Measurements from ENCODE around the gene ACKR3.

ACKR3 gene

DNA sequence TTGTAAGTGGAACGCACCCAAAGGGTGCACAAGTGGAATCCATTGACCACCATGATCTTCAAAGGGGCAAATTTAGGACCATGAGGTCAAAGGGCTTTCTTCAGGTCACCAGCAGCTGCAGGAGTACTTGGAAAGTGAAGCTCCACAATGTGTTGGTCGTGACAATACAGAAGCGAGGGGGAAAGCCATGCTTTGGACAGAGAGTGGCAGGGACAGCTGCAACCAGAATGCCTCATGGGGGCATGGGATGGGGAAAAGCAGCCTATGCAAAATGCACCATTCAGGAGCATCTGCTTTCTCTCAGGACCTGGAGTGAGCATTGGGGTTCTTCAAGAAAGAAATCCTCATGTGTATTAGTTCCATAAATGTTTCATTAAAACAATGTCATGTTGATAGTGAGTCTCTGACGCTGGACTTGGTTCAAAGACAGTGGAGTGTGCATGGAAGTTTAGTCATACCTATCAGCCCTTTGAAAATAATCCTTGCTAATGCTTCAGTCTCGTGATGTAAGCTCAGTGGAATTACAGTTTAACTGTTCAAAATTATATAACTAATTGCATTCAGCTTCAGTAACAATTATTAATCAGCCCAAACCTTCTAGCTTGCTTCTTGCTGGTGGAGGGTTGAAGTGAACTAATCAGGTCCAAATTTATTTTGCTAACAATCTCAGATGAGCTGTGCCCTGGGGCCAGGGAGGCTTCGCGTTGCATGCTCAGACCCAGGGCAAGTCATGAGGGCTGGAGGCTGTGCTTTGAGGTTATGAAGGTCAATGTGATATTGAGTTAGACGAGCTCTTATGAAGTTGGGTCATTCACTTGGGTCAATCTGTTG lies 41.6 kb downstream of the ACKR3 start:
- DNase-seq (ENCODE audit: low read depth in 3 of 3) = no peak

DNA sequence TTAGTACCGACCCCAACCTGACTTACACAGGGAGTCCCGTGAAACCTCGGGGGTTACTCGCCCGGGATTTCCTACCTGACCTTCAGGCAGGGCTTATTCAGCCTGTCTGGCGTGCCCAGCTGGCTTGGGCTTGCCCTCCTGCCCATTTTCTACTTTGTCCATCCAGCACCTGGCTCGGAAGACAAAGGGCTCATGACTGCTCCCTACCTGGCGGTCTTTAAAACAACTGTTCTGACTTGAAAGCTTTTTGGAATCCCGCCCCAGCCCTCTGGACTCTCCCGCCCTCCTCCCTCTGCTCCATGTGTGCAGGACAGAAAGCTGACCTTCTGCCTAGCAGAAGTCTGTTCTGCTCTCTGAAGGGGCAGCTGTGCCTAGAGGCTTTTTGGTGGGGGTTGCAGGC lies 43.1 kb downstream of the ACKR3 start:
- no peak for DNase-seq (ENCODE audit: low read depth in 3 of 3)

- DNase-seq (ENCODE audit: low read depth in 3 of 3) = no peak
Observed at GRCh38 chr2:236613612-236614011, 44.0 kb downstream of the ACKR3 start.

DNA sequence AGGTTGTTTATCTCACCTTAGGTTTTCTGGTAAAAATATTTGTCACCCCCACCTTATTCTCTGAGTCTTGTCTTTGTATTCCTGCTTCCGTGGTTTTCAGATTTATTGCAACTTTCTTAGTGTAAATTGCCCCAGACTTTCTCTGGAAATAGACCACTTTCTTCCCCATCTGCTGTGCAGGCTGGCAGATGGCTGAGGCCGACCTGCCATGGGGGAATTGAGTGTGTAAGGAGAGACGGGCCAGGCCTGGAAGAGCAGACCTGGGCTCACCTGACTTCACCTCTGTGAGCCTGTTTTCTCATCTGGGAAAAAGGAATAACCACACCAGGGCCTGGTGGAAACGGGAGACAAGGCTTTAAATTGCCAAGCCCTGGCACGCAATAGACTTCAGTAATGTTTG lies 44.9 kb downstream of the ACKR3 start:
- DNase-seq (ENCODE audit: low read depth in 3 of 3) = no peak

GRCh38 chr2:236616031-236616430 lies 46.4 kb downstream of the ACKR3 start:
- no peak for DNase-seq (ENCODE audit: low read depth in 3 of 3)

DNA sequence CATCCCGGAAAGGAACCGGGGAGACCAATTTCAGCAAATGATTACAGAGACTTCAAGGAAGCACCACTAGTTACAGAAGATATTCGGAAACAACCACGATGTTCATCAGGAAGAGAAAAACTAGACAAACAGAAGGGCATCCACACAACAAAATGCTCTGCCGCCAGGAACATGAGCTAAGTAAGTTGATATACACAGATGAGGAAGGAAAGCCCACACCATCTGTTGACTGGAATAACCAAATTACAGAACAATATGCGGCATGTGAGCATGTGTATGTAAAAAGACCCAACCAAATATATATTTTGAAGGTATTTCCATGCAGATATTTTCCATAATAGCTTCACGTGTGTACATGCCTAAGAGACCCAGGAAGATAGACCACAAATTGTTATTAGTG lies 47.0 kb downstream of the ACKR3 start:
- no peak for DNase-seq (ENCODE audit: low read depth in 3 of 3)

DNA sequence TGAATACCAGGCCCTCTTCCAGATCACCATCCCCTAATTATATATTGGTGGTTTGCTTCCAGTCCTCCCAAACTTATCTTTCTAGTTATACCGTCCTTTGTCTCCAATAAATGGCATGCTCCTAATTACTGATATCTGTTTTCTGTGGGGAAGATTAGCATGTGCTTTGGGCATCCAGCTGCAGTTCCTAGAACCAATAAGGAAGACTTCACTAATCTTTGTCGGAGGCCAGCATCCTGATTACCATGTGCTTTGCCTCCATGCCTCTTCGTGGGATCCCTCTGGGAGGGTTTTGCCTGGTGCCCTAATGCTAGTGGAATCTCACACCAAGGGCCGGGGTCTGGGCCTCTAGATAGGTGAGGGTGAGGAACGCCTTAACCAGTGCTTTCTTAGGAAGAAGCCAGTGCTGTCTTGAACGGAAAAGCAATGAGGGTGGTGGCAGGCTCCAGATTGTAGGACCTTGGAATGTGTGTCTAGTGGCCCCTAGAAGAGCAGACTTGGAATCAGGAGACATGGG lies 47.7 kb downstream of the ACKR3 start:
- no peak for DNase-seq (ENCODE audit: low read depth in 3 of 3)

DNA sequence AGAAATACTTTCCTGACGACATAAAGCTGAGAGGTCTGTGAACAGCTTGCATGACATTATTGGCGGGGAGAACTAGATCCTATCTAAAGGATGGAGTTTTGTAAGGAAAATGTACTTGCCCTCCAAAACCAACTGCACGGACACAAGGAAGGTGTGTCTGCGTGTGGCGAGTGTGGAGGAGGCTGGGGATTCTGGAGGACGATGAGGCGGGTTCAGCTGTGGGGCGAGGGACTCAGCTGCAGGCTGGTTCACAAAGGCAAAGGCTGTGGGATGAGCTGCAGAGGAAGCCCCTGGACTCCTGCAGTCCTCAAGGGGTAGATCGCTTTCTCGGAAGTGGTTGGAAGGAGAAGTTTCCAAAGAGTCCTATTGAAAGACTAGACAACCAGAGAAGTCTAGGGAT lies 48.2 kb downstream of the ACKR3 start:
- no peak for DNase-seq (ENCODE audit: low read depth in 3 of 3)

GRCh38 chr2:236618370-236618769 lies 48.7 kb downstream of the ACKR3 start:
- DNase-seq (ENCODE audit: low read depth in 3 of 3) = no peak

GRCh38 chr2:236619910-236620612 lies 50.4 kb downstream of the ACKR3 start:
- no peak for DNase-seq (ENCODE audit: low read depth in 3 of 3)

DNA sequence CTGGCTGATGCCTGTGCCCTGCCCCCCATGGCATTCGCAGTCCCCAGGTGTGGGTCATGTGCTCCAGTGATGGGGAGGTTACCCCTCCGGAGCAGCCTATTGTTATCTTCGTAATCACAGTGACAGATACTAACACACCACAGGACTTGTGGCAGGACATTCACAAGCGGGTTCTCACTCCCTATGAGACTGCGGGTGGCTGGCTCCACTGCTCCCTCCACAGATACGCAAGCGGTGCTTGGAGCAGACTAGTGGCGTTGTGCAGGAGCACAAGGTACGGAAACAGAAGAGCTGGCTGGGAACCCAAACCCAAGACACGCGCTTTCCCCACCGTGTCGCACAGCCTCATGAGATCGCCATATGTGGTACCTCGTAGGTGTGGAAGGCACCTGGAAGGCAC lies 52.2 kb downstream of the ACKR3 start:
- DNase-seq (ENCODE audit: low read depth in 3 of 3) = no peak

DNA sequence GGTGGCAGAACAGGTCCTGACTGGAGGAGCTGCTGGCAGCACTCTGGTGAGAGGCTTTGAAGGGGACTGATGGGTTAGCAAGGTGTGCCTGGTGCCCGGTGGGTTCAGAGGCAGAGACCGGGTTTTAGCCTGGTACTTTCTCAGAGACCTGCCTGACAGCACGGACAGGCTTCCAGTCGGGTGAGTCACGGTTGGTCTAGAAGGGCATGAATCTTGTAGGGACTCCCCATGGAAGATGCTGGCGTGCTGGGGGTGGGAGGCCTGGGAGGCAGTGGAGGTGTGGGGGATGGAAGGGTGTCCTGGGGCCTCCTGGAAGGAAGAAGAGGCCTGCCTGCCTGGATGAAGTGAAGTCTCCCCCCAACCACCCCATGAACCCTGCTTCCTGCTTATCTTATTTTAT lies 52.6 kb downstream of the ACKR3 start:
- DNase-seq (ENCODE audit: low read depth in 3 of 3) = no peak

DNA sequence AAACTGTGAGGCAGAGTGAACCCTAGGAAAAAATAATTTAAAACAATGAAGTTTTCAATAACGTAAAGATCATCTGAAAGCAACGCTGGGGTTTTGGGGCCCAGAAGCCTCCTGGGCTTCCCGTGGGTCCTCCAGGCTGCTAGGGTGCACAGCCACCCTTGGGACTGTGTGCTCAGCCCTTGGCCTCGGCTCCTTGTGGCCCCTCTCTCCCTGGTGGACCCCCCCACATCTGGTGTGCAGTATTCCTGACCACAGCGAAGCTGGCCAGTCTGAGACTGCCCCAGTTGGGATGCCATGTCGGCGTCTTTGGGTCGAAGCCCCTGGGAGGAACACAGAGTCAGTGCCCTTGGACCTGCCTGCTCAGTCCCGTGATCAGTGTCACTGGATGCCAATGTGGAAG lies 53.0 kb downstream of the ACKR3 start:
- DNase-seq (ENCODE audit: low read depth in 3 of 3) = no peak

DNA sequence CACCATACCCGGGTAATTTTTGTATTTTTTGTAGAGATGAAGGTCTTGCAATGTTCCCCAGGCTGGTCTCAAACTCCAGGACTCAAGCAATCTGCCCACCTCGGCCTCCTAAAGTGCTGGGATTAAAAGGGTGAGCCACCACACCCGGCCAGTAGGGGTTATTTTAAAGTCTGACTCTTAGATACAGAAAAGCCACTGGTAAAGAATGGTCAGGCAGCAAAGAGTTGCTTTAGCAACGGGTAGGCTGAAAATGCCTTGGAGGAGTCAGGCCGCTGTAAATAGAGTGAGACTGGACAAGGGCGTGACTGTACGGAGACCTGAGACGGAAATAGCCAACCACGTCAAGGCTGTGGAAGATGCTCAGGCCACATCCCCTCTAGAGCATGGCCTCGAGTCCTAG lies 54.2 kb downstream of the ACKR3 start:
- no peak for DNase-seq (ENCODE audit: low read depth in 3 of 3)

- DNase-seq (ENCODE audit: low read depth in 3 of 3) = no peak
Observed at GRCh38 chr2:236625156-236625690, 55.6 kb downstream of the ACKR3 start.

- DNase-seq (ENCODE audit: low read depth in 3 of 3) = no peak
Observed at GRCh38 chr2:236626391-236627150, 56.9 kb downstream of the ACKR3 start.

DNA sequence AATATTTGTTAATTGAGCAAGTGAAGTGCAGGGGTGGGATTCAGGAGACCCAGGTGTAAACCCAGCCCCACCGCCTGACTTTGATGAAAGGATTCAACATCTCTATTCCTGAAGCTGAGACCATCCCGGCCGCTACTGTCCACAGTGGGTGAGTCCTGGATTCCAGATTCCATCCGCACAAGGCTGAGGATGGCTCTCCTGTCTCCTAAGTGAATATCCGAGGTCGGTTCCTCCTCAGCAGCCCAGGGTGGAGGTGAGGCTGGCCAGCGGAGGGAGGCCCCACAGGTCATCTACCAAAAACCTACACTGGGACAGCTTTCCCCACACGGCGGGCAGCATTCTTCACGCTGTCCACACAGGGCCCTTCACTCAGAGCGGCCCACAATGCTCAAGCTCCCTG lies 57.6 kb downstream of the ACKR3 start:
- no peak for DNase-seq (ENCODE audit: low read depth in 3 of 3)

DNA sequence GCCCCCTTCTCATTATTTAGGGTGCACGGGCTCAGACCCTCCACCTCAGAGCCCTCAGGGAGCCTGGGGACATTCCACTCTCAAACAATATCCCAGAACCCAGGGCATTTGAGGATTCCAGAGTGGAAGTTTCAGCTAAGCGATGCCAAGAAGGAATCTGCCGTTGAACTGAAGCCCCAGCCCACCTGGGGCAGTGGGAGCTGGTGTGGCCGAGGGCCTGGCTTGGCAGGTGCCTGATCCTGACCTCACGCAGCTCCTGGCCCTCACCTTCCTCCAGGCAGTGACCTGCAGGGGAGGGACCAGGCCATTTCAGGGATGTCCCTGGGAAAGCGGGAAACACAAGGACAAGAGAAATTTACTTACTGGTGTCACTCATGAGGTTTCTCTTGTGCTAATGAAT lies 58.2 kb downstream of the ACKR3 start:
- no peak for DNase-seq (ENCODE audit: low read depth in 3 of 3)

DNA sequence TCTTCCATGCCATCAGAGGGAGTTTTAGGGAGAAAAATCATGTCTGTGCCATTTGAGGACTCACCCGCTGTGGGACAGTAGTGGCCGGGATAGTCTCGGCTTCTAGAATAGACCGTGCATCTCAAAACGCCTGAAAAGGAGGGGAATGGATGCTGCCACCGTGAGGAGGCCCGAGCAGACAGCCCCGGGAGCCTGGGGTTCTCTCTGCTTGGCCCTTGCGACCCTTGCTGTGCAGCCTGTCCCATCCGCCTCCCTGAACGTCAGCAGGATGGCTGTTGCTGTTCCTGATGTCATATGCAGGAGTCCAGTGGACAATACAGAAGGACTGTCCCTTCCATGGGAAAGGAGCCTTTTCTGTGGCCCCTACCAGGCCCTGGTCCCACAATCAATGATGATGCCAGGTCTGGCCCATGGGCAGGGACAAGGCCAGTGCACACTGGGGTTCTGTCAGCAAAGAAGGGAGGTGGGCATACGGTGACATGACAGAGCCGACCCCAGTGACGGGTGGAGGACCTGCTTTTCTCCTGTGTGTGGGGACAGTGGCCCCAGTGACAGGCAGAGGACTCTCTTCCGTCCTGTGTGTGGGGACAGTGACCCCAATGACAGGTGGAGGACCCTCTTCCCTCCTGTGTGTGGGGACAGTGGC lies 58.8 kb downstream of the ACKR3 start:
- DNase-seq (ENCODE audit: low read depth in 3 of 3) = no peak

- DNase-seq (ENCODE audit: low read depth in 3 of 3) = no peak
Observed at GRCh38 chr2:236628981-236629605, 59.5 kb downstream of the ACKR3 start.
